SK-N-SH (cell line): ENCODE results near the gene IMPACT. TPM values are rescaled to one million over a fixed set of nuclear protein-coding genes. Genes with fewer than 3 reads are reported as not detected.

Experiments
- CTCF ChIA-PET: fragments of 300-600, 350-600 bp; formaldehyde crosslinking; extraction: SDS; loops from one replicate; lab custom pipeline; 2021; lab: Yijun Ruan, JAX
- POLR2A ChIA-PET: fragments of 350-600 bp; sonication (Branson Sonifier 250); formaldehyde crosslinking; extraction: SDS; loops from one replicate; lab custom pipeline; 2020; ENCODE audit warnings: antibody characterized with exemption, inconsistent platforms; lab: Yijun Ruan, JAX
- DNase-seq: peaks from one replicate; pipeline ENCODE4 v3.0.0; 2012
- H2AFZ ChIP-seq: fragments of 200-600 bp; sonication (generic); 2 replicates; pipeline ENCODE4 v1.8.1; 2016; ENCODE audit warnings: antibody characterized with exemption, mild to moderate bottlenecking, low read depth
- H3F3A ChIP-seq: fragments of 200-600 bp; sonication (generic); replicated peaks from 2 replicates; pipeline ENCODE3; 2016; ENCODE audit warnings: antibody characterized with exemption, mild to moderate bottlenecking; ENCODE audit not compliant: insufficient read depth
- H3K27ac ChIP-seq, 2 experiments: fragments of 200-500 bp in 1 of 2; fragments of 200-600 bp in 1 of 2; sonication (Bioruptor generic) in 1 of 2; sonication (generic), shearing (Covaris generic) in 1 of 2; 2 replicates each; pipeline versions ENCODE4 v1.5.1 to v1.6.1; 2014 to 2016; ENCODE audit warnings: low read depth in 2 of 2, inconsistent platforms in 1 of 2, low read length in 1 of 2, mild to moderate bottlenecking in 1 of 2, mixed read lengths in 1 of 2
- H3K27me3 ChIP-seq: fragments of 200-600 bp; sonication (generic), shearing (Covaris generic); 2 replicates; pipeline ENCODE4 v1.6.1; 2016; ENCODE audit warnings: mixed run types; ENCODE audit not compliant: insufficient read depth
- H3K36me3 ChIP-seq, 2 experiments: fragments of 200-500 bp in 1 of 2; fragments of 200-600 bp in 1 of 2; sonication (Bioruptor generic) in 1 of 2; sonication (generic) in 1 of 2; replicated peaks in 1 of 2; 2 replicates each; pipeline versions ENCODE3 to v1.5.1; 2014 to 2016; ENCODE audit warnings: low read length in 1 of 2, mild to moderate bottlenecking in 1 of 2; ENCODE audit not compliant: insufficient read depth in 2 of 2, control insufficient read depth in 1 of 2
- H3K4me1 ChIP-seq, 2 experiments: fragments of 200-500 bp in 1 of 2; fragments of 200-600 bp in 1 of 2; sonication (Bioruptor generic) in 1 of 2; sonication (generic), shearing (Covaris generic) in 1 of 2; 2 replicates each; pipeline versions ENCODE4 v1.5.1 to v1.6.1; 2014 to 2016; ENCODE audit warnings: low read depth in 1 of 2, low read length in 1 of 2, mixed run types in 1 of 2; ENCODE audit not compliant: insufficient read depth in 2 of 2, control insufficient read depth in 1 of 2
- H3K4me2 ChIP-seq: fragments of 200-600 bp; sonication (generic), shearing (Covaris generic); 2 replicates; pipeline ENCODE4 v1.6.1; 2017; ENCODE audit warnings: mixed run types
- H3K4me3 ChIP-seq, 2 experiments: fragments of 200-500 bp in 1 of 2; fragments of 200-600 bp in 1 of 2; sonication (Bioruptor generic) in 1 of 2; sonication (generic), shearing (Covaris generic) in 1 of 2; 2 replicates each; pipeline versions ENCODE4 v1.5.1 to v1.8.1; 2014 to 2016; ENCODE audit warnings: low read depth in 2 of 2, inconsistent platforms in 1 of 2, low read length in 1 of 2, mild to moderate bottlenecking in 1 of 2, mixed read lengths in 1 of 2, moderate library complexity in 1 of 2
- H3K79me2 ChIP-seq: fragments of 200-600 bp; sonication (generic); 2 replicates; pipeline ENCODE4 v1.8.1; 2017; ENCODE audit warnings: mild to moderate bottlenecking; ENCODE audit not compliant: insufficient read depth
- H3K9ac ChIP-seq: fragments of 200-600 bp; sonication (generic); 2 replicates; pipeline ENCODE4 v1.6.1; 2017; ENCODE audit warnings: mixed run types
- H3K9me2 ChIP-seq: fragments of 200-600 bp; sonication (generic); 2 replicates; pipeline ENCODE4 v1.6.1; 2017; ENCODE audit warnings: mixed run types
- H3K9me3 ChIP-seq: fragments of 200-600 bp; sonication (generic); 2 replicates; pipeline ENCODE4 v1.6.1; 2017; ENCODE audit warnings: mixed run types, mild to moderate bottlenecking, moderate library complexity
- H4K20me1 ChIP-seq: fragments of 200-600 bp; sonication (generic); 2 replicates; pipeline ENCODE4 v1.6.1; 2017; ENCODE audit warnings: mild to moderate bottlenecking, mixed run types; ENCODE audit not compliant: insufficient read depth
- CHD2 ChIP-seq: fragments of 150-350 bp; IDR thresholded peaks from 2 replicates; pipeline ENCODE4 v1.6.1; 2018; ENCODE audit warnings: low read length; ENCODE audit not compliant: partially characterized antibody
- FOSL2 ChIP-seq: IDR thresholded peaks from 2 replicates; pipeline ENCODE4 v1.4.0; 2012; ENCODE audit warnings: low read depth, mild to moderate bottlenecking, moderate library complexity, borderline replicate concordance
- FOXJ3 ChIP-seq: sonication (generic); formaldehyde crosslinking; IDR thresholded peaks from 2 replicates; pipeline ENCODE4 v1.5.1; 2020; ENCODE audit warnings: mild to moderate bottlenecking, missing genetic modification reagents
- GABPA ChIP-seq: IDR thresholded peaks from 2 replicates; pipeline ENCODE4 v1.4.0; 2012; ENCODE audit warnings: low read depth, mild to moderate bottlenecking
- GATA2 ChIP-seq: sonication (generic); formaldehyde crosslinking; IDR thresholded peaks from 2 replicates; pipeline ENCODE4 v1.5.0; 2020; ENCODE audit warnings: mild to moderate bottlenecking, missing genetic modification reagents
- JUND ChIP-seq: IDR thresholded peaks from 2 replicates; pipeline ENCODE4 v1.4.0; 2012
- MXI1 ChIP-seq: IDR thresholded peaks from 2 replicates; pipeline ENCODE4 v1.6.1; 2012; ENCODE audit warnings: mild to moderate bottlenecking, low read depth, low read length, improper control_type of control experiment
- NFIC ChIP-seq: IDR thresholded peaks from 2 replicates; pipeline ENCODE4 v1.4.0; 2012; ENCODE audit warnings: borderline replicate concordance
- POLR2AphosphoS5 ChIP-seq: IDR thresholded peaks from 2 replicates; pipeline ENCODE4 v1.6.1; 2012; ENCODE audit warnings: low read depth, low read length
- RFX5 ChIP-seq: IDR thresholded peaks from 2 replicates; pipeline ENCODE4 v1.6.1; 2012; ENCODE audit warnings: mild to moderate bottlenecking, improper control_type of control experiment, low read length
- RXRA ChIP-seq: IDR thresholded peaks from 2 replicates; pipeline ENCODE4 v1.4.0; 2012; ENCODE audit warnings: low read depth, mild to moderate bottlenecking, borderline replicate concordance
- SMC3 ChIP-seq: IDR thresholded peaks from 2 replicates; pipeline ENCODE4 v1.6.1; 2012; ENCODE audit warnings: low read depth, low read length, improper control_type of control experiment
- WGBS: methylation state at CpG from one replicate; pipeline ENCODE4 v1.1.6; 2017; ENCODE audit warnings: low lambda C conversion rate; 5-methylcytosine and 5-hydroxymethylcytosine counted together
- polyA plus RNA-seq, 3 experiments: library from polyadenylated mRNA; depleted of rRNA; stranded (reverse); fragments of >200 nt; gene quantifications; 2 replicates each; pipeline ENCODE4 v1.2.3, GENCODE V29; 2012
- TF ChIP-seq, protein P1 (sequence below): IDR thresholded peaks from 2 replicates; pipeline ENCODE4 v1.6.1; 2012; ENCODE audit warnings: mild to moderate bottlenecking, low read depth, low read length, moderate library complexity
- TF ChIP-seq, protein P2 (sequence below): fragments of 200-600 bp; sonication (generic); IDR thresholded peaks from 2 replicates; pipeline ENCODE4 v1.6.1; 2017; ENCODE audit warnings: antibody characterized with exemption, mild to moderate bottlenecking, moderate library complexity

IMPACT gene
- polyA plus RNA-seq, 1 of the 3 experiments (the other 2 are of a cell fraction), result 13.0 TPM

DNA sequence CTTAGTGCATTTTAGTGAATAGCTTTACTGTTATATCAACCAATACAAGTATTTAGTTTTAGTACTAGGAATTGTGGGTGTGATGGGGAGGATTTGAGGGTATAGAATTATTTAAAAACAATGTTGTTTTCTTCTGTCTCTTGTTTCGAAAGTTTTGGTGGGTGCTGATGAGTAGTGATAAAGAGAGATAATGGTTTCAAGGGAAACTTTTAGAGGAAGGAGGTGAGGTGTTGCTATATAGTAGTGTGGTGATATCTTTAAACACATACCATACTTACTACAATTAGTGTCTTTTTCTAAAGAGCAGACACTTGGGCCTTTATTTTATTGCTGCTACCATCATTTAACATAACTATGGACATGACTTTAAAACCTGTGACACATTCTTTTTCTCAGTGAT lies 10.5 kb downstream of the IMPACT start (continued):
- TF ChIP-seq, protein P1, sequence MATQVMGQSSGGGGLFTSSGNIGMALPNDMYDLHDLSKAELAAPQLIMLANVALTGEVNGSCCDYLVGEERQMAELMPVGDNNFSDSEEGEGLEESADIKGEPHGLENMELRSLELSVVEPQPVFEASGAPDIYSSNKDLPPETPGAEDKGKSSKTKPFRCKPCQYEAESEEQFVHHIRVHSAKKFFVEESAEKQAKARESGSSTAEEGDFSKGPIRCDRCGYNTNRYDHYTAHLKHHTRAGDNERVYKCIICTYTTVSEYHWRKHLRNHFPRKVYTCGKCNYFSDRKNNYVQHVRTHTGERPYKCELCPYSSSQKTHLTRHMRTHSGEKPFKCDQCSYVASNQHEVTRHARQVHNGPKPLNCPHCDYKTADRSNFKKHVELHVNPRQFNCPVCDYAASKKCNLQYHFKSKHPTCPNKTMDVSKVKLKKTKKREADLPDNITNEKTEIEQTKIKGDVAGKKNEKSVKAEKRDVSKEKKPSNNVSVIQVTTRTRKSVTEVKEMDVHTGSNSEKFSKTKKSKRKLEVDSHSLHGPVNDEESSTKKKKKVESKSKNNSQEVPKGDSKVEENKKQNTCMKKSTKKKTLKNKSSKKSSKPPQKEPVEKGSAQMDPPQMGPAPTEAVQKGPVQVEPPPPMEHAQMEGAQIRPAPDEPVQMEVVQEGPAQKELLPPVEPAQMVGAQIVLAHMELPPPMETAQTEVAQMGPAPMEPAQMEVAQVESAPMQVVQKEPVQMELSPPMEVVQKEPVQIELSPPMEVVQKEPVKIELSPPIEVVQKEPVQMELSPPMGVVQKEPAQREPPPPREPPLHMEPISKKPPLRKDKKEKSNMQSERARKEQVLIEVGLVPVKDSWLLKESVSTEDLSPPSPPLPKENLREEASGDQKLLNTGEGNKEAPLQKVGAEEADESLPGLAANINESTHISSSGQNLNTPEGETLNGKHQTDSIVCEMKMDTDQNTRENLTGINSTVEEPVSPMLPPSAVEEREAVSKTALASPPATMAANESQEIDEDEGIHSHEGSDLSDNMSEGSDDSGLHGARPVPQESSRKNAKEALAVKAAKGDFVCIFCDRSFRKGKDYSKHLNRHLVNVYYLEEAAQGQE, result no peak
- TF ChIP-seq FOXJ3 (CRISPR knock-in tag) (no peak), JUND (no peak), POLR2AphosphoS5 (no peak)
- TF ChIP-seq, all 33 proteins: peak for 0

DNA sequence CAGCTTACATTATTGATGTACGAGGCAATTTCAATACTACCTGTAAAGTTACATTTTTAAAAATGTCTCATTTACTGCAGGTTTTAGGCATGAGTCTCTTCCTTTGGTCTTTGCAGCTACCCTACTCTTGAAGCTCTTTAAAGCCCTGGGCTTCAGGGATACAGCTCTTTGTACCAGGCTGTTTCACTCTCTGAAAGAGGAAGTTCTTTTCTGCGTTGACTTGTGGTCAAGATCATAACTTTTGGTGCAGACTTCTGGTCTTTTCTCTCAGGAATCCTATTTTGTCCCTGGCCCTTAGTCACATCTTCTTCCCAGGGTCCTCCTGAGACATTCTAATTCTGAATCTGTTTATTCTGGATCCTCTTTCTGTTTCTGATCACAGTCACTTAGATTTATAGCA lies 17.4 kb downstream of the IMPACT start:
- H3K27me3 ChIP-seq, result no peaks in the 10 kb centered on the region
- H3K4me2 ChIP-seq, result no peak overlapping the region
- H3K4me1 ChIP-seq, result no peaks in the 10 kb centered on the region
- 98% methylated on average over 2 of the region's 2 CpGs for WGBS
- H3K27ac ChIP-seq, result no peak overlapping the region
- TF ChIP-seq GABPA (no peak), MXI1 (no peak)
- H2AFZ ChIP-seq, result no peak overlapping the region
- H3F3A ChIP-seq, result no peaks in the 10 kb centered on the region
- no peak overlapping the region for H3K4me3 ChIP-seq
- H3K9me3 ChIP-seq, result no peaks in the 10 kb centered on the region
- peaks cover 79 to 80% of the 10 kb centered on the region in 2 experiments for H3K36me3 ChIP-seq
- H3K9ac ChIP-seq, result no peak overlapping the region
- no peaks in the 10 kb centered on the region for H3K79me2 ChIP-seq
- CTCF ChIA-PET, result interaction anchor here (0.9 to 1.3 kb wide), 3 partner anchors 10 to 84 kb away, joined by 3 read pairs; no protein-coding TSS in a partner anchor
- H4K20me1 ChIP-seq, result no peaks in the 10 kb centered on the region
- no peak for DNase-seq
- no peaks in the 10 kb centered on the region for H3K9me2 ChIP-seq
- POLR2A ChIA-PET, result no interaction called here

DNA sequence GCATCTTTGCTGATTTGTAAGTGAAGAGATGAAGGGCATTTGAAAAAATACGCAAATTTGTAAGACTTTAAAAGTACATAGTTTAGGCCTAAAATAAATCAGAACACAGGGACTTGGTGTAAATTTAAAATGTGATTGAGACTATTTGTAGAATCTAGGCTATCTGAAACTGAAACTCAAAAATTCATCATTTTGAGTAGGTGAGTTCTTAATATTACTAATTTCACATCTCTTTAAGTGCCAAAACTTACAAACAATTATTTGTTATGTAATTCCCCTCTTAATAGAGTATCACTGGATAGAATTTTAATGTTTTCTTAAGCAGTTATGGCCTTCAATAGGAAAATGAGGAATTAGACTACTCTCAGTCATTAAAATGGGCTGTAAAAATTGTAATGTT lies 20.0 kb downstream of the IMPACT start:
- Histone ChIP-seq H3K4me1 (no peaks in the 10 kb centered on the region), H3K9ac (no peak overlapping the region), H4K20me1 (no peaks in the 10 kb centered on the region), H3K79me2 (no peaks in the 10 kb centered on the region), H2AFZ (no peak overlapping the region), H3K4me2 (no peak overlapping the region), H3K4me3 (no peak overlapping the region), H3K36me3 (peaks cover 77 to 94% of the 10 kb centered on the region in 2 experiments), H3K9me3 (no peaks in the 10 kb centered on the region), H3K27me3 (no peaks in the 10 kb centered on the region), H3F3A (no peaks in the 10 kb centered on the region), H3K9me2 (no peaks in the 10 kb centered on the region), H3K27ac (no peak overlapping the region)
- DNase-seq, result no peak
- WGBS, result 94% methylated on average over 1 of the region's 1 CpG
- CTCF ChIA-PET, result interaction anchor here (1.0 to 2.3 kb wide), 3 partner anchors 12 to 87 kb away, joined by 3 to 8 read pairs (median 4); no protein-coding TSS in a partner anchor
- POLR2A ChIA-PET, result no interaction called here
- TF ChIP-seq CHD2, result no peak
- no peak for TF ChIP-seq NFIC
- TF ChIP-seq RXRA, result no peak
- TF ChIP-seq GATA2 (CRISPR knock-in tag), result no peak
- TF ChIP-seq POLR2AphosphoS5, result no peak
- TF ChIP-seq, protein P2, sequence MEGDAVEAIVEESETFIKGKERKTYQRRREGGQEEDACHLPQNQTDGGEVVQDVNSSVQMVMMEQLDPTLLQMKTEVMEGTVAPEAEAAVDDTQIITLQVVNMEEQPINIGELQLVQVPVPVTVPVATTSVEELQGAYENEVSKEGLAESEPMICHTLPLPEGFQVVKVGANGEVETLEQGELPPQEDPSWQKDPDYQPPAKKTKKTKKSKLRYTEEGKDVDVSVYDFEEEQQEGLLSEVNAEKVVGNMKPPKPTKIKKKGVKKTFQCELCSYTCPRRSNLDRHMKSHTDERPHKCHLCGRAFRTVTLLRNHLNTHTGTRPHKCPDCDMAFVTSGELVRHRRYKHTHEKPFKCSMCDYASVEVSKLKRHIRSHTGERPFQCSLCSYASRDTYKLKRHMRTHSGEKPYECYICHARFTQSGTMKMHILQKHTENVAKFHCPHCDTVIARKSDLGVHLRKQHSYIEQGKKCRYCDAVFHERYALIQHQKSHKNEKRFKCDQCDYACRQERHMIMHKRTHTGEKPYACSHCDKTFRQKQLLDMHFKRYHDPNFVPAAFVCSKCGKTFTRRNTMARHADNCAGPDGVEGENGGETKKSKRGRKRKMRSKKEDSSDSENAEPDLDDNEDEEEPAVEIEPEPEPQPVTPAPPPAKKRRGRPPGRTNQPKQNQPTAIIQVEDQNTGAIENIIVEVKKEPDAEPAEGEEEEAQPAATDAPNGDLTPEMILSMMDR, result no peak
- no peak for TF ChIP-seq FOSL2
- TF ChIP-seq MXI1, result no peak
- TF ChIP-seq SMC3, result no peak
- no peak for TF ChIP-seq RFX5
